ENCODE data around the gene LTF.
"Not testable (repeated sequence)": the region's sequence is repeated elsewhere in the genome, so short reads cannot be mapped to it uniquely, and the experiment has no call there.

Gene LTF

GRCh38 chr3:46406443-46406787 lies 58.3 kb downstream of the LTF start:
- in situ Hi-C loops (cut with HindIII; ENCODE audit: low pct_ligation_motif_present, low pct_unique_long_range_greater_than_20kb, low sequenced_read_pairs), result no loop called here
- DNase-seq, result no peak

- no peak for DNase-seq
- in situ Hi-C loops (cut with HindIII; ENCODE audit: low pct_ligation_motif_present, low pct_unique_long_range_greater_than_20kb, low sequenced_read_pairs), result no loop called here
Measured at GRCh38 chr3:46405301-46406019, 59.2 kb downstream of the LTF start.

GRCh38 chr3:46402902-46403301 lies 61.8 kb downstream of the LTF start:
- in situ Hi-C loops (cut with HindIII; ENCODE audit: low pct_ligation_motif_present, low pct_unique_long_range_greater_than_20kb, low sequenced_read_pairs); DNase-seq: not testable (repeated sequence)

- DNase-seq, result no peak
- in situ Hi-C loops (cut with HindIII; ENCODE audit: low pct_ligation_motif_present, low pct_unique_long_range_greater_than_20kb, low sequenced_read_pairs), result no loop called here
Measured at GRCh38 chr3:46401579-46401978, 63.1 kb downstream of the LTF start.

- in situ Hi-C loops (cut with HindIII; ENCODE audit: low pct_ligation_motif_present, low pct_unique_long_range_greater_than_20kb, low sequenced_read_pairs), result no loop called here
- DNase-seq, result no peak
Measured at GRCh38 chr3:46400846-46401245, 63.9 kb downstream of the LTF start.

- DNase-seq, result no peak
- in situ Hi-C loops (cut with HindIII; ENCODE audit: low pct_ligation_motif_present, low pct_unique_long_range_greater_than_20kb, low sequenced_read_pairs), result no loop called here
Measured at GRCh38 chr3:46400000-46400734, 64.5 kb downstream of the LTF start.

GRCh38 chr3:46399557-46399956 lies 65.1 kb downstream of the LTF start:
- in situ Hi-C loops (cut with HindIII; ENCODE audit: low pct_ligation_motif_present, low pct_unique_long_range_greater_than_20kb, low sequenced_read_pairs), result no loop called here

GRCh38 chr3:46399098-46399497 lies 65.6 kb downstream of the LTF start:
- in situ Hi-C loops (cut with HindIII; ENCODE audit: low pct_ligation_motif_present, low pct_unique_long_range_greater_than_20kb, low sequenced_read_pairs), result no loop called here
- DNase-seq, result no peak

More at GRCh38 chr3:46399557-46399956, 65.1 kb downstream of the LTF start:
- no peak for DNase-seq

GRCh38 chr3:46398186-46398955 lies 66.3 kb downstream of the LTF start:
- DNase-seq, result no peak
- in situ Hi-C loops (cut with HindIII; ENCODE audit: low pct_ligation_motif_present, low pct_unique_long_range_greater_than_20kb, low sequenced_read_pairs), result no loop called here

GRCh38 chr3:46397111-46397510 lies 67.6 kb downstream of the LTF start:
- no peak for DNase-seq
- in situ Hi-C loops (cut with HindIII; ENCODE audit: low pct_ligation_motif_present, low pct_unique_long_range_greater_than_20kb, low sequenced_read_pairs), result no loop called here

- in situ Hi-C loops (cut with HindIII; ENCODE audit: low pct_ligation_motif_present, low pct_unique_long_range_greater_than_20kb, low sequenced_read_pairs), result no loop called here
- no peak for DNase-seq
Measured at GRCh38 chr3:46395766-46396530, 68.8 kb downstream of the LTF start.

GRCh38 chr3:46395210-46395661 lies 69.5 kb downstream of the LTF start:
- no peak for DNase-seq
- in situ Hi-C loops (cut with HindIII; ENCODE audit: low pct_ligation_motif_present, low pct_unique_long_range_greater_than_20kb, low sequenced_read_pairs), result no loop called here

- in situ Hi-C loops (cut with HindIII; ENCODE audit: low pct_ligation_motif_present, low pct_unique_long_range_greater_than_20kb, low sequenced_read_pairs), result no loop called here
- DNase-seq, result no peak
Measured at GRCh38 chr3:46393554-46394434, 70.9 kb downstream of the LTF start.

GRCh38 chr3:46393011-46393410 lies 71.7 kb downstream of the LTF start:
- DNase-seq, result no peak
- in situ Hi-C loops (cut with HindIII; ENCODE audit: low pct_ligation_motif_present, low pct_unique_long_range_greater_than_20kb, low sequenced_read_pairs), result no loop called here

GRCh38 chr3:46391526-46391925 lies 73.2 kb downstream of the LTF start:
- in situ Hi-C loops (cut with HindIII; ENCODE audit: low pct_ligation_motif_present, low pct_unique_long_range_greater_than_20kb, low sequenced_read_pairs); DNase-seq: not testable (repeated sequence)

GRCh38 chr3:46389306-46389705 lies 75.4 kb downstream of the LTF start:
- in situ Hi-C loops (cut with HindIII; ENCODE audit: low pct_ligation_motif_present, low pct_unique_long_range_greater_than_20kb, low sequenced_read_pairs), result no loop called here
- DNase-seq, result no peak

- in situ Hi-C loops (cut with HindIII; ENCODE audit: low pct_ligation_motif_present, low pct_unique_long_range_greater_than_20kb, low sequenced_read_pairs); DNase-seq: not testable (repeated sequence)
Measured at GRCh38 chr3:46388847-46389246, 75.9 kb downstream of the LTF start.

- peak; percentile 22 for DNase-seq
- in situ Hi-C loops (cut with HindIII; ENCODE audit: low pct_ligation_motif_present, low pct_unique_long_range_greater_than_20kb, low sequenced_read_pairs), result no loop called here
Measured at GRCh38 chr3:46386205-46386604, 78.5 kb downstream of the LTF start.
